Progenitor cell of endocrine pancreas (in vitro differentiated cells): ENCODE measurements around the gene TRIM49D1. TPM values are rescaled to one million over a fixed set of nuclear protein-coding genes. Genes with fewer than 3 reads are reported as not detected.
"Not testable (repeated sequence)": the region's sequence is repeated elsewhere in the genome, so short reads cannot be mapped to it uniquely, and the experiment has no call there.

Experiments
- DNase-seq: peaks from one replicate; pipeline ENCODE4 v3.0.0; 2021; ENCODE audit warnings: low spot score; ENCODE audit not compliant: unreplicated experiment
- H3K27ac Mint-ChIP-seq: 2 replicates; pipeline ENCODE4 v1.8.0; 2021; ENCODE audit warnings: mild to moderate bottlenecking, moderate library complexity, mixed read lengths
- H3K27me3 Mint-ChIP-seq: 2 replicates; pipeline ENCODE4 v1.8.0; 2021; ENCODE audit warnings: mixed read lengths
- H3K36me3 Mint-ChIP-seq: 2 replicates; pipeline ENCODE4 v1.8.0; 2022; ENCODE audit warnings: mixed read lengths; ENCODE audit not compliant: insufficient read depth
- H3K4me1 Mint-ChIP-seq: 2 replicates; pipeline ENCODE4 v1.8.0; 2021; ENCODE audit warnings: low read depth, mixed read lengths
- H3K4me3 Mint-ChIP-seq: 2 replicates; pipeline ENCODE4 v1.8.0; 2021; ENCODE audit warnings: low read depth, mild to moderate bottlenecking, moderate library complexity, mixed read lengths
- H3K9me3 Mint-ChIP-seq: 2 replicates; pipeline ENCODE4 v1.8.0; 2021; ENCODE audit warnings: low read depth, mixed read lengths
- long read RNA-seq: library from polyadenylated mRNA; unstranded; transcript quantifications from one replicate; pipeline ENCODE4 v2.0.0, GENCODE V29; 2020
- total RNA-seq: library from RNA; stranded (reverse); gene quantifications from 2 replicates; pipeline ENCODE4 v1.2.1, GENCODE V29; 2021
- TF ChIP-seq, protein P1 (sequence below): fragments of 200-600 bp; sonication (generic); IDR thresholded peaks from one replicate; pipeline ENCODE4 v1.5.0; 2021; ENCODE audit warnings: antibody characterized with exemption, mild to moderate bottlenecking; ENCODE audit not compliant: unreplicated experiment

The TRIM49D1 gene, protein sequence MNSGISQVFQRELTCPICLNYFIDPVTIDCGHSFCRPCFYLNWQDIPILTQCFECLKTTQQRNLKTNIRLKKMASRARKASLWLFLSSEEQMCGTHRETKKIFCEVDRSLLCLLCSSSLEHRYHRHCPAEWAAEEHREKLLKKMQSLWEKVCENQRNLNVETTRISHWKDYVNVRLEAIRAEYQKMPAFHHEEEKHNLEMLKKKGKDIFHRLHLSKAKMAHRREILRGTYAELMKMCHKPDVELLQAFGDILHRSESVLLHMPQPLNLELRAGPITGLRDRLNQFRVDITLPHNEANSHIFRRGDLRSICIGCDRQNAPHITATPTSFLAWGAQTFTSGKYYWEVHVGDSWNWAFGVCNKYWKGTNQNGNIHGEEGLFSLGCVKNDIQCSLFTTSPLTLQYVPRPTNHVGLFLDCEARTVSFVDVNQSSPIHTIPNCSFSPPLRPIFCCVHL
- not detected in 2 replicates for total RNA-seq
- long read RNA-seq = 0 reads

DNA sequence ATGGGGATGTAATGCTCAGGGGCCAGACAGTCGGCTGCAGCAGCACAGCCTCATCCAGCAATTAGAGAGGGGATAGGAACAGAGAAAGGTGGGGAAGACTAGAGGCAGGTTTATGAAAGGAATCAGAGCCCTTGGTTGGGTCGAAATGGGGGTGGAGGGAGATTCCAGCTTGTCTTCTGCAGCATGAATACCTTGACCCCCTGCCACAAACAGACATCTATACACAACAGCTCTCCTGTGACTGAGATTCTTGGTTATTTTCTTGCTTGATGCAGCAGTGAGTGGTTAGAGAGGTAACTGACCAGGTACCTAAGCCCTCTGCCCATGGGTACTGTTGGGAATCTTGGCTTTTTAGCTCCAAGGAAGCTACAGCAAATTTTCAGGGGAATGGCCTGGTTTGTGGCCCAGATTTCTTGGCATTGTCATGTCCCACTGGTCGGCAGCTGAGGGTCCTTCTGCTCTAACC lies at the start of gene TRIM49D1:
Gene TRIM49D1 (minus strand): TSS at position 51 of the 466 bp plus-strand sequence. CDS start 4,535 bp downstream, outside the sequence.
- DNase-seq = no peak
- Mint-ChIP-seq H3K9me3 (no peaks in the 10 kb centered on the region), H3K27ac (no peak within 1 kb of the TSS), H3K27me3 (no peaks in the 10 kb centered on the region), H3K4me3 (no peak within 1 kb of the TSS), H3K36me3 (no peaks in the 10 kb centered on the region), H3K4me1 (no peaks in the 10 kb centered on the region)
- TF ChIP-seq, protein P1, sequence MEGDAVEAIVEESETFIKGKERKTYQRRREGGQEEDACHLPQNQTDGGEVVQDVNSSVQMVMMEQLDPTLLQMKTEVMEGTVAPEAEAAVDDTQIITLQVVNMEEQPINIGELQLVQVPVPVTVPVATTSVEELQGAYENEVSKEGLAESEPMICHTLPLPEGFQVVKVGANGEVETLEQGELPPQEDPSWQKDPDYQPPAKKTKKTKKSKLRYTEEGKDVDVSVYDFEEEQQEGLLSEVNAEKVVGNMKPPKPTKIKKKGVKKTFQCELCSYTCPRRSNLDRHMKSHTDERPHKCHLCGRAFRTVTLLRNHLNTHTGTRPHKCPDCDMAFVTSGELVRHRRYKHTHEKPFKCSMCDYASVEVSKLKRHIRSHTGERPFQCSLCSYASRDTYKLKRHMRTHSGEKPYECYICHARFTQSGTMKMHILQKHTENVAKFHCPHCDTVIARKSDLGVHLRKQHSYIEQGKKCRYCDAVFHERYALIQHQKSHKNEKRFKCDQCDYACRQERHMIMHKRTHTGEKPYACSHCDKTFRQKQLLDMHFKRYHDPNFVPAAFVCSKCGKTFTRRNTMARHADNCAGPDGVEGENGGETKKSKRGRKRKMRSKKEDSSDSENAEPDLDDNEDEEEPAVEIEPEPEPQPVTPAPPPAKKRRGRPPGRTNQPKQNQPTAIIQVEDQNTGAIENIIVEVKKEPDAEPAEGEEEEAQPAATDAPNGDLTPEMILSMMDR = no peak

- not testable (repeated sequence) for H3K27ac Mint-ChIP-seq, H3K9me3 Mint-ChIP-seq, H3K4me3 Mint-ChIP-seq, H3K4me1 Mint-ChIP-seq, H3K27me3 Mint-ChIP-seq, DNase-seq, H3K36me3 Mint-ChIP-seq
Observed at GRCh38 chr11:89965737-89966136, 43.7 kb upstream of the TRIM49D1 start, which contains the start of gene TRIM64. Gene TRIM64 (plus strand): TSS chr11:89966037. CDS start chr11:89968504, 2,467 bp downstream.

DNA sequence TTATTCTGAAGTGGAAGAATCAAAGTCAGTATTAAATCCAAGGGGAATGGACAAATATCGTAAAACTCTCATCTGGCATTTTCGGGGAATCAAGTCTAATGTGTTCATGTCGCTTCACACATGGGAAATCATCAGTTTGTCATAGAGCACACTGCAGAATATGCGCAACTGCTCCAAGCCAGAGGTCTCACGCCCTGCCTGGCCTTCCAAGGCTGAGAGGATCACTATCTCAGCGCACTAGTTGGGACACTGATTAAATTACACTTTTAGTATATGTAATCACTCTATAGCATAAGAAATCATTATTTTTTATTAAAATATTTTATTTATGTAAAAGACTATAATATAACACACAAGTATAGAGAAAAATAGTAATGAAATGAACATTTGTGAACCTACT lies 38.8 kb upstream of the TRIM49D1 start:
- not testable (repeated sequence) for H3K27me3 Mint-ChIP-seq, H3K9me3 Mint-ChIP-seq, DNase-seq, H3K36me3 Mint-ChIP-seq, H3K27ac Mint-ChIP-seq, H3K4me1 Mint-ChIP-seq, H3K4me3 Mint-ChIP-seq

DNA sequence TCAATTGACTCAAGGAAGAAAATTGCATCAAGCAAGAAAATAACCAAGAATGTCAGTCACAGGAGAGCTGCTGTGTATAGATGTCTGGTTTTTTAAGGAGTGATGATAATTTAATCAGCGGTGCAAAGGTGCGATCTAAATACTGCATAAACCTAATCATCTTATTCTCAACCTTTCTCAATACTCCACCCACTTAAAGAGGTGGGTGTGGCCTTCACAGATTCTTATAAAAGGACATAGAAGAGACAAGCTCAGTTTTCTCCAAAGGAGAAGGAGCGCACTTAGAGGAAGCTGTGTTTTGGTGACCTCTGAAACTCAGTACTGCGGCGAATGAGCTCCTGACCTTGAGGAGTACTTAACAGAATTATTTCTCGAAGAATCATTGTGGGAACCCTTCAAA lies 1.7 kb upstream of the TRIM49D1 start, which contains the start of gene TRIM49D2:
Gene TRIM49D2 (plus strand): TSS at position 301 of the 400 bp plus-strand sequence. CDS start 2,698 bp downstream, outside the sequence.
- not testable (repeated sequence) for H3K4me3 Mint-ChIP-seq, H3K9me3 Mint-ChIP-seq, H3K27ac Mint-ChIP-seq, H3K4me1 Mint-ChIP-seq, H3K36me3 Mint-ChIP-seq, H3K27me3 Mint-ChIP-seq, DNase-seq

- not testable (repeated sequence) for H3K9me3 Mint-ChIP-seq, DNase-seq
Observed at GRCh38 chr11:89900809-89901208, 21.2 kb downstream of the TRIM49D1 start.

DNA sequence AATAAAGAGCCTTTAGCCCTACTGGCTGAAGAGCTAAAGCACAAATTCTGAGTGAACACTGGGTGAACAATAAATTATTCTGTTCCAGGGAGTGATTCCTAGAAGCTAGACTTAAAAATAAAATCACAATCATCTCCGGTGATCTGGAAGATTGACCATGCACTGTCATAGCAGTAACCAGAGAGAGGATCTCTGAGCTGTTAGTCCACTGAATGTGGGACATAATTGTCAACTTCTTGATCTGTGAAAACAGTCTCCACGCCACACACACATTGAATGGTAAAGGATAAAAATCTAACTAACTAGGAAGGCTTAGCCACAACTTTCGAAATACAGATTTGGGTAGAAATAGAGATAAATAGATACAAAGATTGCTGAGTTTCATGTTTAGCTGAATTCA lies 28.8 kb downstream of the TRIM49D1 start:
- not testable (repeated sequence) for DNase-seq, H3K9me3 Mint-ChIP-seq, H3K36me3 Mint-ChIP-seq, H3K4me3 Mint-ChIP-seq, H3K4me1 Mint-ChIP-seq, H3K27ac Mint-ChIP-seq, H3K27me3 Mint-ChIP-seq

More at GRCh38 chr11:89900809-89901208, 21.2 kb downstream of the TRIM49D1 start:
- H3K27me3 Mint-ChIP-seq, H3K4me3 Mint-ChIP-seq, H3K4me1 Mint-ChIP-seq, H3K27ac Mint-ChIP-seq, H3K36me3 Mint-ChIP-seq: not testable (repeated sequence)

DNA sequence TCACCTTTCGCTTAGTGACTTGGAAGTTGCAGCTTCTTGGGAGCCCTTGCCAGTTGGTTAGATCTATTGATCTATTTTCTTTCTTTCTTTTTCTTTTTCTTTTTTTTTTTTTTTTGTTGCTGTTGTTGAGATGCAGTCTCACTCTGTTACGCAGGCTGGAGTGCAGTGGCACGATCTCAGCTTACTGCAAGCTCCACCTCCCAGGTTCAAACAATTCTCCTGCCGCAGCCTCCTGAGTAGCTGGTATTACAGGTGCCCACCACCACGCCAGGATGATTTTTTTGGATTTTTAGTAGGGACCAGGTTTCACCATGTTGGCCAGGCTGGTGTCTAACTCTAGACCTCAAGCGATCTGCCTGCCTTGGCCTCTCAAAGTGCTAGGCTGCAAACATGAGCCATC lies 44.5 kb downstream of the TRIM49D1 start:
- not testable (repeated sequence) for H3K4me1 Mint-ChIP-seq, H3K36me3 Mint-ChIP-seq, DNase-seq, H3K9me3 Mint-ChIP-seq, H3K27me3 Mint-ChIP-seq, H3K4me3 Mint-ChIP-seq, H3K27ac Mint-ChIP-seq

DNA sequence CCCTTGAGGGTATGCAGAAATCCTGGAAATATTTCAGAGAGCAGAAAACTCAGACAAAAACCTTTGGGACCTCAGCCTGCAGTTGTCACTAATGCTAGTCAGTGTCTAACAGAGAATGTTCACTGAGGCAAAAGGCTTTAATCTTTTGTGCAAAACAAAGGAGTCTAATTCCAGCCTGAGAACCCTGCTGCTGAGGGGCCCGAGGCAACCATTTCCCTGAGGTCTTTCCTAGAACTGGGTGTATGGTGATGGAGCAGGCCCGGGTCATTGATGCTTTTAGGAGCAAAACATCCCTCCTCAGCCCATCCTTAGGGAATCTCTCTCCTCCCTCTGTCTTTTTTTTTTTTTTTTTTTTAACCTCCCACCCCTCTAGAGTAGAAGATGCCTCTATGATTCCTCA lies 49.5 kb downstream of the TRIM49D1 start:
- DNase-seq, H3K4me3 Mint-ChIP-seq, H3K4me1 Mint-ChIP-seq, H3K27me3 Mint-ChIP-seq, H3K27ac Mint-ChIP-seq, H3K36me3 Mint-ChIP-seq, H3K9me3 Mint-ChIP-seq: not testable (repeated sequence)

DNA sequence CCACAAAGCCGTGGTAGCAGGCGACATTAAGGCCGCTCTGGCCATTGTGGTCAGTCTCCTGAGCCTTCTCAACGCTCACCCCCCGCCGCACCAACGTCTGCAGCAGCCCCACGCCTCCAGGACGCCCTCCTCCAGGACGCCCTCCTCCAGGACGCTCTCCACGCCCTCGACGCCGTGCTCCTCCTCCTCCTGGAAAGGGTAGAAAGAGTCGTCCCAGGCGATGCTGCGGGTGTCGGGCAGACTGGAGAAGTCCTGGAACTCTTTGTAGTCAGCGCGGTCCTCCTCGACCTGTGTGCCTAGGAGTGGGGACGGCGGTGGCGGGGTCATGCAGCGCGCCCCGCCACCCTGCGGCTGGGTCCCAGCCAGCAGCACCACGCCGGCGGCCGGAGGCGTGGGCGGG lies 56.8 kb downstream of the TRIM49D1 start:
- not testable (repeated sequence) for H3K4me1 Mint-ChIP-seq, H3K36me3 Mint-ChIP-seq, DNase-seq, H3K4me3 Mint-ChIP-seq, H3K9me3 Mint-ChIP-seq, H3K27ac Mint-ChIP-seq, H3K27me3 Mint-ChIP-seq

GRCh38 chr11:89863906-89864704 lies 57.9 kb downstream of the TRIM49D1 start:
- H3K9me3 Mint-ChIP-seq, H3K4me3 Mint-ChIP-seq, DNase-seq, H3K27ac Mint-ChIP-seq, H3K27me3 Mint-ChIP-seq, H3K36me3 Mint-ChIP-seq, H3K4me1 Mint-ChIP-seq: not testable (repeated sequence)
